HEK293T (cell line): ENCODE data around the gene AZU1.

Source experiments
- CTCF ChIA-PET: fragments of 350-600 bp; formaldehyde crosslinking; extraction: SDS; loops from one replicate; lab custom pipeline; 2021; ENCODE audit warnings: antibody characterized with exemption, inconsistent platforms; lab: Yijun Ruan, JAX
- POLR2A ChIA-PET: fragments of 350-600 bp; formaldehyde crosslinking; extraction: SDS; loops from one replicate; lab custom pipeline; 2020; ENCODE audit warnings: antibody characterized with exemption, inconsistent platforms; lab: Yijun Ruan, JAX
- DNase-seq: peaks from one replicate; pipeline ENCODE4 v3.0.0; 2012; ENCODE audit warnings: mixed read lengths; ENCODE audit errors: extremely low spot score
- ARNT ChIP-seq: fragments of 450-650 bp; IDR thresholded peaks from 2 replicates; pipeline ENCODE4 v1.6.1; 2017; ENCODE audit warnings: mild to moderate bottlenecking
- BHLHE40 ChIP-seq: fragments of 450-650 bp; IDR thresholded peaks from 2 replicates; pipeline ENCODE4 v1.6.1; 2016; ENCODE audit warnings: mild to moderate bottlenecking, moderate library complexity, borderline replicate concordance
- CTBP1 ChIP-seq: fragments of 450-650 bp; IDR thresholded peaks from 2 replicates; pipeline ENCODE4 v1.6.1; 2016; ENCODE audit warnings: borderline replicate concordance
- ELF4 ChIP-seq: fragments of 450-650 bp; IDR thresholded peaks from 2 replicates; pipeline ENCODE4 v1.6.1; 2017; ENCODE audit warnings: antibody characterized with exemption
- FOXA1 ChIP-seq: fragments of 450-650 bp; IDR thresholded peaks from 2 replicates; pipeline ENCODE4 v1.6.1; 2016; ENCODE audit warnings: mild to moderate bottlenecking
- FOXK2 ChIP-seq: fragments of 450-650 bp; IDR thresholded peaks from 2 replicates; pipeline ENCODE4 v1.6.1; 2016; ENCODE audit warnings: mild to moderate bottlenecking
- FOXM1 ChIP-seq: fragments of 450-650 bp; IDR thresholded peaks from 2 replicates; pipeline ENCODE4 v1.6.1; 2017; ENCODE audit warnings: mild to moderate bottlenecking, borderline replicate concordance
- HDGF ChIP-seq: fragments of 450-650 bp; IDR thresholded peaks from 2 replicates; pipeline ENCODE4 v1.6.1; 2017; ENCODE audit warnings: antibody characterized with exemption, borderline replicate concordance
- L3MBTL2 ChIP-seq: fragments of 450-650 bp; conservative IDR thresholded peaks from 2 replicates; pipeline ENCODE4 v1.6.1; 2016; ENCODE audit warnings: mild to moderate bottlenecking
- LEF1 ChIP-seq: fragments of 450-650 bp; IDR thresholded peaks from 2 replicates; pipeline ENCODE4 v1.6.1; 2017; ENCODE audit warnings: mild to moderate bottlenecking, borderline replicate concordance
- NFRKB ChIP-seq: fragments of 450-650 bp; IDR thresholded peaks from 2 replicates; pipeline ENCODE4 v1.6.1; 2016; ENCODE audit warnings: mild to moderate bottlenecking, moderate library complexity
- SP1 ChIP-seq: fragments of 450-650 bp; IDR thresholded peaks from 2 replicates; pipeline ENCODE4 v1.6.1; 2017
- SUZ12 ChIP-seq: fragments of 450-650 bp; IDR thresholded peaks from 2 replicates; pipeline ENCODE4 v1.6.1; 2016; ENCODE audit warnings: mild to moderate bottlenecking
- TARDBP ChIP-seq: fragments of 450-650 bp; IDR thresholded peaks from 2 replicates; pipeline ENCODE4 v1.6.1; 2016
- ZNF384 ChIP-seq: fragments of 450-650 bp; IDR thresholded peaks from 2 replicates; pipeline ENCODE4 v1.6.1; 2016
- TF ChIP-seq, protein P1 (sequence below): fragments of 450-650 bp; IDR thresholded peaks from 2 replicates; pipeline ENCODE4 v1.6.1; 2016

Gene AZU1

GRCh38 chr19:808423-808775, 19.2 kb upstream of the AZU1 start:
- POLR2A ChIA-PET: no interaction called here
- DNase-seq: no peak
- CTCF ChIA-PET: no interaction called here
- TF ChIP-seq SP1: no peak
- TF ChIP-seq BHLHE40: no peak
- no peak for TF ChIP-seq LEF1
- no peak for TF ChIP-seq FOXM1
- TF ChIP-seq CTBP1: no peak
- TF ChIP-seq L3MBTL2: no peak
- TF ChIP-seq ZNF384: no peak

GRCh38 chr19:810077-810855, 17.4 kb upstream of the AZU1 start:
- ChIA-PET POLR2A (interaction anchor here (0.8 to 1.3 kb wide), 2 partner anchors 9 to 11 kb away, joined by 3 to 4 read pairs; no protein-coding TSS in a partner anchor), CTCF (no interaction called here)
- DNase-seq: no peak
- no peak for TF ChIP-seq FOXA1
- no peak for TF ChIP-seq FOXM1
- TF ChIP-seq LEF1: no peak
- no peak for TF ChIP-seq SUZ12

DNA sequence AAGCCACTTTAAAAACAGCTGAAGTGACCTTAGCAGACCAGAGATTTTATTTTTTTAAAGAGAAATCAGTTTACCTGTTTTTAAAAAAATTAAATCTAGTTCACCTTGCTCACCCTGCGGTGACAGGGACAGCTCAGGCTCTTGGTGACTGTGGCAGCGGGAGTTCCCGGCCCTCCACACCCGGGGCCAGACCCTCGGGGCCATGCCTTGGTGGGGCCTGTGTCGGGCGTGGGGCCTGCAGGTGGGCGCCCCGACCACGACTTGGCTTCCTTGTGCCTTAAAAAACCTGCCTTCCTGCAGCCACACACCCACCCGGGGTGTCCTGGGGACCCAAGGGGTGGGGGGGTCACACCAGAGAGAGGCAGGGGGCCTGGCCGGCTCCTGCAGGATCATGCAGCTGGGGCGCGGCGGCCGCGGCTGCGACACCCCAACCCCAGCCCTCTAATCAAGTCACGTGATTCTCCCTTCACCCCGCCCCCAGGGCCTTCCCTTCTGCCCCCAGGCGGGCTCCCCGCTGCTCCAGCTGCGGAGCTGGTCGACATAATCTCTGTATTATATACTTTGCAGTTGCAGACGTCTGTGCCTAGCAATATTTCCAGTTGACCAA, 16.7 kb upstream of the AZU1 start:
- TF ChIP-seq SP1 (no peak), ELF4 (no peak), FOXK2 (no peak), LEF1 (no peak), ZNF384 (no peak), TARDBP (no peak), FOXA1 (no peak), CTBP1 (no peak)
- TF ChIP-seq, protein P1, sequence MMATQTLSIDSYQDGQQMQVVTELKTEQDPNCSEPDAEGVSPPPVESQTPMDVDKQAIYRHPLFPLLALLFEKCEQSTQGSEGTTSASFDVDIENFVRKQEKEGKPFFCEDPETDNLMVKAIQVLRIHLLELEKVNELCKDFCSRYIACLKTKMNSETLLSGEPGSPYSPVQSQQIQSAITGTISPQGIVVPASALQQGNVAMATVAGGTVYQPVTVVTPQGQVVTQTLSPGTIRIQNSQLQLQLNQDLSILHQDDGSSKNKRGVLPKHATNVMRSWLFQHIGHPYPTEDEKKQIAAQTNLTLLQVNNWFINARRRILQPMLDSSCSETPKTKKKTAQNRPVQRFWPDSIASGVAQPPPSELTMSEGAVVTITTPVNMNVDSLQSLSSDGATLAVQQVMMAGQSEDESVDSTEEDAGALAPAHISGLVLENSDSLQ: no peak
- DNase-seq: no peak
- POLR2A ChIA-PET: no interaction called here
- CTCF ChIA-PET: no interaction called here

GRCh38 chr19:811506-812048, 16.1 kb upstream of the AZU1 start:
- POLR2A ChIA-PET: no interaction called here
- DNase-seq: no peak
- CTCF ChIA-PET: no interaction called here
- TF ChIP-seq L3MBTL2: no peak
- TF ChIP-seq FOXK2: no peak
- TF ChIP-seq SP1: no peak
- no peak for TF ChIP-seq SUZ12
- TF ChIP-seq ZNF384: no peak
- no peak for TF ChIP-seq HDGF
- TF ChIP-seq ELF4: no peak
- TF ChIP-seq FOXA1: no peak
- no peak for TF ChIP-seq TARDBP
- TF ChIP-seq FOXM1: no peak
- TF ChIP-seq ARNT: no peak
- TF ChIP-seq BHLHE40: no peak
- TF ChIP-seq, protein P1: no peak
- no peak for TF ChIP-seq NFRKB
- TF ChIP-seq CTBP1: no peak
- TF ChIP-seq LEF1: no peak

GRCh38 chr19:812049-812746, 15.4 kb upstream of the AZU1 start:
- DNase-seq: no peak
- TF ChIP-seq FOXA1 (no peak), NFRKB (no peak), ZNF384 (no peak), TARDBP (no peak), LEF1 (no peak), CTBP1 (no peak), SP1 (no peak), ARNT (no peak), HDGF (no peak), ELF4 (no peak), FOXM1 (no peak), BHLHE40 (no peak), FOXK2 (no peak), SUZ12 (no peak), L3MBTL2 (no peak)
- TF ChIP-seq, protein P1: no peak
- POLR2A ChIA-PET: no interaction called here
- CTCF ChIA-PET: no interaction called here
